ENCODE results near the gene EXO1.
"Not testable (repeated sequence)": the region's sequence is repeated elsewhere in the genome, so short reads cannot be mapped to it uniquely, and the experiment has no call there.

Gene EXO1

DNA sequence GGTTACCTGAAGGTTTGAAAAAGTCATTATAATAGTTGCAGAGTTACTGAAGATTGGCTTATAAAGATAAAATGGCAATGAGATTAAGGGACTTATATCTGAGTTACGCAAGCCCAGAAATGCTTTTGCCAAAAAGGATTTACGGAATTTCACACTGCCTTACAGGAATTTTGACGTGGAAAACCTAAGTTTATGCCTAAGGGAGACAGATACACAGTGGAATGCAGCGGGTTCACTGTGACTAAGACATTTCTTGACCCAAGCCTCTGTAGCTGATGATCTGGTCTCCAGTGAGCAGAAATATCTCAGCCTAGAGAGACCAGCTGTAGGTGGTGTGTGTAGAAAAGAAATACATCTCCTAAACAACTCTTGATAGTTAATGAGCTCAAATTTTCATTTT lies 10.1 kb upstream of the EXO1 start:
- no peak for DNase-seq

DNA sequence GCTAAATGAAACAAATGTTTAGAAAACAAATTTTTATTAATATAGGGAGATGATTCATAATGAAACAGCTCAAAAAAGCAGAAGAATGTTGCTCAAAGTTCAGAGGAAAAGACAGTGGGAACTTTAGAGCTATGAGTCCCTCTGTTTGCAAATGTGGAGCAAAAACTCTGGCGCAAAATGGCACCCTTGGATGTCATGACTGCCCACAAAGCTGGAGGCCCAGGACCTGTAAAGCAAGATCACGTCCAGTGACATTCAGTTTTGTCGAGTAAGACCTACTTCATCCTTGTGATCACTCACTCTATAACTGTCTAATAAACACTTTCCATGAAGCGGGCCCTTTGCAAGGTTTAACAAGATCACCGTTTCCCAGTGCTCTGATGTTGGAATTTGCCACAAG lies 9.1 kb upstream of the EXO1 start:
- DNase-seq: no peak

DNA sequence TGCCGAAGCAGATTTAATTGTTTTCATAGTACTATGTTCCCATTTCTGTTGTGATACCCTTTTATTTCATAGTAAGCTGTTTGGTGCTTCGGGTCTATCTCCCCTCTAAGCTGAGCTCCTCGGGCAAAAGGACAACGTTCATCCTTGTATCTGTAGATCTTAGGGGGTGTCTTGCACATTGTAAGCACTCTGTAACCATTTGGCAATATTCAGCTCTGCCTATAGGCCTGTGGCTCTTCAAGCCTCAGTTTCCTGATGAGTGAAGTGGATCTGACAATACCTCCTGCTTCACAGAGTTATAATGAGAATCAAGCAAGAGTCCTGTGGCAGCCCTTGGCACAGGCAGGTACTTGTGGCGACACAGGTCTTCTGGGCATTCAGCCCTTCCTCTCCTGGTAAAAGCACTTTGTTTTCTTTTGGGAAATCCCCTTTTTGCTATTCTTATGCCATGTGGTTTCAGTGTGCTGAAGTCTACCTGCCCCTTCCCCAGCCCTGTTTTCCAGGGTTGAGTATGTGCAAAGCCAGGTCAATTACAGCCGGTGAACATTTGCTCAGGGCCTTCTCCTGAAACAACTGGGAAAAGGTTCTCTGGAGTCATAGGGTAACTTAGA lies 8.5 kb upstream of the EXO1 start:
- no peak for DNase-seq

DNA sequence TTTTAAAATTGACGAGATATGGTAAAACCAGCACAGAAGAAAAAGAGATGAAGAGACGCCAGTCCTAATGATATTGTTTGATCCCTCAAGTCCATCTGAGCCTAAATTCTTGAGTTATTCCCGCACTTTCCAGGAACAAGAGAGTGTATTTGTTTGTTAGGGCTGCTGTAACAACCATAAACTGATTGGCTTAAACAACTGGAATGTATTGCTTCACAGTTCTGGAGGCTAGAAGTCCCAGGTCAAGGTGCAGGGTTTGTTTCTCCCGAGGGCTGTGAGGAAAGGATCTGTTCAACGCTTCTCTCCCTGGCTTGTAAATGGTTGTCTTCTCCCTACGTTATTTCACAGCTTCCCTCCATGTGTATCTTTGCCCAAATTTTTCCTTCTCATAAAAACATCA lies 7.8 kb upstream of the EXO1 start:
- no peak for DNase-seq

DNA sequence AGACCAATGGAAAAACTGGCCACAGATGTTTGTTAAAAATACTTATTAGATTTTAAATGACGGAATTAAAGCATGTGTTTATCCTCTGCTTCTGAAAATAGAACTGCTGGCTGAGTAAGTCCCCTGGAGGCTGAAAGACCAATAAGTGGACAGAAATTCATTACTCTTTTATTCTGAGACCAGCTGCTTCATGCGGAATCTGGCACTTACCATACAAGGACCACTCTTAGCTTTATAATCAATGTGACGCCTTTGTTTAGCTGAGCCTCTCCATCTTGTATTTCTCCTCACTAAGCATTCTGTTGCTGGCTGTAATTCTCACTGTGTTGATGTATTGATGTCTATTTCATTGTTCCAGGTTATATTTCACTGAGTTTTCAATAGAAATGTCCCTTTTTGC lies 6.3 kb upstream of the EXO1 start:
- DNase-seq: no peak

DNA sequence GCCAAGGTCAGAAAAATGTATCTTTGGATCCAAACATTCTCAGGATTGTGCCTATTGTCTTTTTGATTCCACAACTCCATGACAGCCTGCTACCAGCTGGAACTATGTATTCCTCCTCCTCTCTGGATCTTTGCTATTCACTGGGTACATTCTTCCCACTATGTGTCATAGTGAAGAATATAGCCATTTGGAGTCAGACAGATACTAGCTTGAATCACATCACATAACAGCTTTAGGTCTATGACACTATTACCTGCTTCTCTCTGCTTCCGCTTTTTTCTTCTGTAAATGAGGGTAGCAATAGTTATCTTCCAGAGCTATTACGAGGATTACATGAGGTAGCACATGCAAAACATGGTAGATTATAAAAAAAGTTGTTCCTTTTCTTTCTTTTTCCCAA lies 5.4 kb upstream of the EXO1 start:
- DNase-seq: no peak

DNA sequence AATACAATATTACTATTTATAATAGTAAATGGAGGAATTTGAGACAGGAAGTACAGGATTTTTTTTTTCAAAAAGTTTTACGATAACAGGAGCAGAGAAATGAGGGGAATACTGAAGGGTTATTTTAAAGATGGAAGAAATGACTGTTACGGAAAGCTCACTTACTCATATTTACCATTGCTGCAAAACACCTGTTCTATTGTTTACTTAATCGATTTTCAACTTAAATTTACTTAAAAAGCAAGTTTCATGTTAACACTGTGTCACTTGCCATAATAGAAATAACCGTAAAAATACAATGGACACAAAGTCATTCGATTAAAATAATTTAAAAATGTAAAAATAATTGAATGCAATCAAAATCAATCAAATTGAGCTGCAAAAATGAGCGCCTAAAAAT lies 3.4 kb upstream of the EXO1 start:
- DNase-seq: no peak

DNA sequence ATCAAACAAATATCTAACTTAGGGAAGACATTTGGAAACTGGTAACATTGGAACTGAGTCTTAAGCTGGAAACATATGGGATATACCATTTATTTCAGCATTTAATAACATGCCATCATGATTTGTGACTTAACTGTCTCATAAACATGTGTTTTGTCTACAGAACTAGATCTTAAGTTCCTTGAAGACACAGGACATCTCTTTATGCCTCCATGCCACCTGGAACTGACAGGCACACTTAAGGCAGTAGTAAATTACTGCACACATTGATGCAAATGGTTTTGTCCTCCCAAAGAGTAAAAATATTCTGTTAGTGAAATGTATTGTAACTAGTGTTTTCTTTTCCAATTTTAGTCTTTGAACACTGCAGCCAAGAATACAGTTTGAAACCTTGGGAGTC lies 1.6 kb upstream of the EXO1 start:
- DNase-seq: no peak

DNA sequence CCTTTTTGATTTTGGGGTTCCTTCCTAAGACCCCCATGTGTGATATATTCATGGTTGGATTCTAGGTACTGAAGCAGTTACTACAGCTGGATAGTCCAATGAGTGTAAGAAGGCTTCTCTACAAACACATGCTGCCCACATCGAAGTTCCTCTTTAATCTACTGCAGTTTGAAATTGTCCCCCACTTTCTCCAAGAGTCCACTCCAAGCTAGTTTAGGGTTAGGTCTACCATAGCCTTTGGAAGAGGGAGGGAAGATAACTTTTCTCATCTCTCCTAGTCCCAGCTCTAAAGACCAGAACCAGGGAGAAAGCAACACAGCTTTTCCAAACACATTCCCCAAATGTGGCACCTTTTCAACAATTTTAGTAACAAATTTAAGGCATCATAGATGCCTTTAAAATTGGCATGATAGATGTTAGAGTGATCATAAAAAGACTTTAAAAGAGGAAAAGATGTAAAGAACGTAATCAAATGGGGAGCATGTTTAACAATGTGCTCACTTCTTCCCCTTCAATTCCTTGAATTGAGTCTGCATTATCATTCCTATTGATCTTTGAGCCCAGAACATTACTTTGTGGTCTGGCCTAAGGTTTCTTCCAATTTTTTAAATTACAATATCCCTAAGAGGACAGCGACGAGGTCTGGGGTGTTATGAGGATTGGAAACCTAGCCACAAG lies 1.0 kb upstream of the EXO1 start:
- DNase-seq: no peak

DNA sequence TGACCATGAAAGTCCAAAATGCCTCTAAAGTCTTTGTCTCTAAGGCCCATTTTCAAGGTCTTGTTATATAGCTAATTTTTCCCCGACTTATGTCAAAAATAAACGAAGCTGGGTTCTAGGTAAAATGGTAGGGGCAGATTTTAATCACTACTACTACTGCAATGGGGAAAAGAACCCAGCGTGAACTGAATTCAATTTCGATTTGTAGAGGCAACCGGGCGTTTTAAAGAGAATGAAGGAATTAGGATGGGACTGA lies 536 bp upstream of the EXO1 start:
- no peak for DNase-seq

DNA sequence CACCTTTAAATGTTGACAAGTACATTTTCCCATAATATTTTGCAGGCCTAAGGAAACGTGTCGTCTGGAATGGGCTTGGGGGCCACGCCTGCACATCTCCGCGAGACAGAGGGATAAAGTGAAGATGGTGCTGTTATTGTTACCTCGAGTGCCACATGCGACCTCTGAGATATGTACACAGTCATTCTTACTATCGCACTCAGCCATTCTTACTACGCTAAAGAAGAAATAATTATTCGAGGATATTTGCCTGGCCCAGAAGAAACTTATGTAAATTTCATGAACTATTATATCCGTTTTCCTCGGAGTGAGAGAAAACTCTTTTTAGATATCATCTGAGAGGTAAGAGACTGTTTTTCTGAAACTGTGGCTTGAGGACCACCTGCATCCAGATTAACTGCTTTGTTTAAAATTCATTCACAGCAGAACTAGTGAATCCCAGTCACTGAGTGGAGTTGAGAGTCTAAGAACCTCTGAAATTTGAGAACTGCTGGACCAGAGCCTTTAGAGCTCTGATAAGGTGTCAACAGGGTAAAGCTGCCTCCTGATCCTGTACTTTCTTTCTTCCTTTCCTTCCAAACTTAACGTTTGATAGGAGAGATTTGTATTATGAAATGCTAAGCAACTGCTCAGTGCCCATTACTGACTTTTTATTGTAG lies 811 bp downstream of the EXO1 start:
- no peak for DNase-seq

DNA sequence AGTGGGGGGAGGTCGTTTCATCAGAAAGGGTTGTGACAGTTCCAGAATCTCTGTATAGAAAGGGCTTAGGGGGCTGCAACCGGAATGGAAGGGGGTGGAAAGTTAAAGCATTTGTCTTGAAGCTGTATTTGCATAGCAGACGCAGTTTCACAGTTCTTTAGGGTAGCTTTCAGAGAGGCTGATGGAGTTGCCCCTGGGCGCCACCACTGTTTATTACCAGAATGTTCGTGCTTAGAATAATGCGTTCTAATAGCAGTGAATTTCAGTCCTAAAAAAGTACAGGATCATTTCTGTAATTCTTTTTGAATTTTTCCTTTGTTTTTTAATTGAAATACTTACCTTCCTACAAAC lies 1.3 kb downstream of the EXO1 start:
- DNase-seq: no peak

DNA sequence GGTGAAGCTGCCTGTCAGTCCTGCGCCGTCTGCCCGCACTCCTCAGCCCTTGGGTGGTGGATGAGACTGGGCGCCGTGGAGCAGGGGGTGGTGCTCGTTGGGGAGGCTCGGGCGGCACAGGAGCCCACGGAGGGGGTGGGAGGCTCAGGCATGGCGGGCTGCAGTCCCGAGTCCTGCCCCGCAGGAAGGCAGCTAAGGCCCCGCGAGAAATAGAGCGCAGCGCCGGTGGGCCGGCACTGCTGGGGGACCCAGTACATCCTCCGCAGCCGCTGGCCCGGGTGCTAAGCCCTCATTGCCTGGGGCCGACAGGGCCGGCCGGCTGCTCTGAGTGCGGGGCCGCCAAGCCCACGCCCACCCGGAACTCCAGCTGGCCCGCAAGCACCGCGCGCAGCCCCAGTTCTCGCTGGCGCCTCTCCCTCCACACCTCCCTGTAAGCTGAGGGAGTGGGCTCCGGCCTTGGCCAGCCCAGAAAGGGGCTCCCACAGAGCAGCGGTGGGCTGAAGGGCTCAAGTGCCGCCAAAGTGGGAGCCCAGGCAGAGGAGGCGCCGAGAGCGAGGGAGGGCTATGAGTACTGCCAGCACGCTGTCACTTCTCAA lies 7.6 kb downstream of the EXO1 start:
- DNase-seq: not testable (repeated sequence)

DNA sequence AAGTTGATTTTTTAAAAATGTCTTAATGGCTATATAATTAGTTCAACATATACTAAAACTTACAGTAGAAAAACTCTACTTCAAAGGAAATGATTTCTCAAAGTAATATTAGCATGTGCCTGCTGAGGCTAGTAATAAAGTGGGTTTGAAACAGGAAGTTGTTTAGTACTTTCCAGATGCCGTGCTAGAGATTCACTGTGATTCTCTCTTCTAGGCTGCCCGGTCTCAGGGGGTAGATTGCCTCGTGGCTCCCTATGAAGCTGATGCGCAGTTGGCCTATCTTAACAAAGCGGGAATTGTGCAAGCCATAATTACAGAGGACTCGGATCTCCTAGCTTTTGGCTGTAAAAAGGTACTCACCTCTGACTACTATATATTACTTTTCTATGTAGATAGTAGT lies 9.1 kb downstream of the EXO1 start:
- no peak for DNase-seq

DNA sequence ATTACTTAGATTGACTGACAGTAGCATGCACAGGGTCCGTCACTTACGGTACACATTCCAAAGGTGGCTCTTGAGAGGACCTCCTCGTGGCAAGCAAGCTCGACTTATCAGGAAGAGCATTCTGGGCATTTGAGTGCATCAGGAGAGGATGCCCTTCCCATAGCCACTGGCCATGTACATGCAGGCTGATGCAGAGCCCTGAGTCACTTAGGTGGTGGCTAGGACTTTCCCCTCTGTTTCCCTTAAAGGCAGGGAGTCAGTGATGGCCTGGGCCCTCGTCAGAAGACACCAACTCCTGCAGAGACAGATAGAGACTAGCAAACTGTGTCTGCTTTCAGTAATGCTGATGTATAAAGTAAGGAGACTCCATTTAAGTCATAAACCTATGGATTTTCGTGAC lies 12.9 kb downstream of the EXO1 start:
- no peak for DNase-seq

DNA sequence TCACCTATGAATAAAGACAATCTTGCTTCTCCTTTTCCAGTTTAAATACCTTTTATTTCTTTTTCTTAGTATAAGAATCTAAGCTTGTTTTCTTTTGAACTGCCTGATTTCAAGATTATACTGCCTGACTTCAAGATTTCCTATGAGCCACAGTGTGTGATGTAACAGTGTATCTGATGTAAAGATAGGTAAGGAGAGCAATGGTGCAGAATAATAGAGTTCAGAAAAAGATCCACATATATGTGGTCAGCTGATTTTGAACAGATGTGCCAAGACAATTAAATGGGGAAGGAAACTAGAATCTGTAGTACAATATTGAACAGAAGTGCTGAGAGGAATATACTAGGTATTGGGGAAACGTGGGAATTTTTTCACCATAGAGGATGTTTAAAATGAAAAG lies 21.0 kb downstream of the EXO1 start:
- no peak for DNase-seq

DNA sequence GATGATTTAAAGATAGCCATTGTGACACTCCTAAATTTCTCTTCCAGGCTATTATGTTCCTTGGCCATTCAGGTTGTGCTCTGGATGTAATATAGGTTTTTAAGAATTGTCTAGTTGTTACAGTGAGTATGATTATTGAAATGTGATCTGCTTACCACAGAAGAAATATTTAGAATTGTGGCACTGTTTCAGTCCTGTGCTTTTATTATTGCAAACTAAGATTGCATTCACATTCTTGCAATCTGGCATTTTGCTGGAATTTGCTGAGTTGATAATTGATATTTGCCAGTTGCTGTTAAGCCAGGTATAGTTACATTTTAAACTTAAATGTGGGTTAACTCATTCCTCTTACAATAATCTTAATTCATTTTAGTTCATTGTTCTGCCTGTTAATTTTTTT lies 22.3 kb downstream of the EXO1 start:
- DNase-seq: no peak

DNA sequence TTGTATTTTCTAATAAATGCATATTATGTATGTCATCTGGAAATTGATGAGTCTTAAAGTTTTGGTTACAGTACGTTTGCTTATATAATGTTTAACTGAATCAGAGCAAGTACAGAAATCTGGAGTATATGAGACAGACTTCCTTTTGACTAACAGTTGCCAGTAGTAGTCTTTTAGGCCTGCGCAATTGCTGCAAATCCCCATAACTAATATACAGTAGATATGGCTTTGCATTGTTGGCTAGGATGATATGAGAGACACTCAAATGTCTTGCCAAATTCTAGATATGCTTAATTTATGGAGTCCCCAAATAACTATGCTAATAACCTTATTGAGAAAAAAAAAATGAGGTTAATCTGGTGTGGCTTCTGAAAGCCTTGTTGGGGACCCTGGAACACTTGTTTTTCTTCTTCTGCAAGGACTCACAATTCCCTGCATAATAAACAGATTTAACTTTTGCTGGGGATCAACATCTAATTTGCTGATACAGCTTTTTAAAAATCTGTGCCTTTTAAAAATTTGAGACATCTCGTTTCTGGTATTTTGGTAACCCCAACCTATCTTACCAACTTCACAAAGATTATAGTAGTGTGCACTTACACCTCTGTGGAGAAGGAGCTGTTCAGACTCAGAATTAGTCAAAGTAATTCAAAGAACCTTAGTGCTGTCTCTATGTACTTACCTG lies 22.9 kb downstream of the EXO1 start:
- DNase-seq: no peak

DNA sequence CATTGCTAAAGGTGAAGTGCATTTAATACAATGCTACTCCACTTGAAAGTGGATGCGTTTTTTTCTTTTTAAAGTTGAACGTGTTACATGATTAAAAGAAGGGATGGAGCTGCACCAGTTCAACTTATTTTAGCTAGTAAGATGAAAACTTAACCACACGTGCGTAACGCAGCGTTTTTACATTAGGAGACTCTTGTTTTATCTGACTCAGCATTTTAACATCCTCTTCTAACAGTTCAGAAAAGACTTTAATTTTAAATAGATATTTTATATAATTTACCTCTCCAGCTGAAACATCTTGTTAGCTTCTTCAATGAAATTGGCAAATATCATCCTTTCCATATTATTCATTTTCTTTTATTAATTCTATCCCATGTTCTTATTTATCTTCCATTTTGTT lies 33.4 kb downstream of the EXO1 start:
- DNase-seq: no peak

DNA sequence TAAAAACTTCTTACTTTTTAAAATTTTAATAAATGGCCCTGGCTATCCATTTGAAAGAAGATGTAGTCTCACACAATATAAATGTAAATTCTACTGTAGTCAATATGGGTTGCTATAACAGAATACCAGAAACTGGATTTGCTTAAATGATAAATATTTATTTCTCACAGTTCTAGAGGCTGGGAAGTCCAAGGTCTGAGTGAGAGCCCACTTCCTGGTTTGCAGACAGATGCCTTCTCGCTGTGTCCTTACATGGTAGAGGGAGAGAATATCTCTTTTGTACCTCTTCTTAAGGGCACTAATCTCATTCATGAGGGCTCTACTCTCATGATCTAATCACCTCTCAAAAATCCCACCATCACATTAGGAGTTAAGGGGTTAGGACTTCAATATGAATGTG lies 35.2 kb downstream of the EXO1 start:
- DNase-seq: no peak

DNA sequence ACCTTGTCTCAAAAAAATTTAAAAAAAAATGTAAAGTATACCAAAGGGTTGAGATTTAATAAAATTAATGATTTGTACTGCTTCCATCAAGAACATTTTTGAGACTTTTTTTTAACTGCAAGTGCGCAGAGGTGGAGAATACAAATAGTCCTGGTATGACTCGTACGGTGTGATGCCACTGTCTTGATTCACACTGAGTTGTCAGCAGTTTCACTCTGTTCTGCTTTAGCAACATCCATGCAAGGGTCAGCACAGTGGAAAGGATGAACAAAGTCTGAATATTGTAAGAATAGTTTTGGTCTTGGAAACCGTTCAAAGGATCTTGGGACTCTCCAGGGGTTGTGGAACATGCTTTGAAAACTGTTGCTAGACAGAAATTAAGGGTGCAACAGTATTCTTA lies 40.2 kb downstream of the EXO1 start:
- DNase-seq: no peak

DNA sequence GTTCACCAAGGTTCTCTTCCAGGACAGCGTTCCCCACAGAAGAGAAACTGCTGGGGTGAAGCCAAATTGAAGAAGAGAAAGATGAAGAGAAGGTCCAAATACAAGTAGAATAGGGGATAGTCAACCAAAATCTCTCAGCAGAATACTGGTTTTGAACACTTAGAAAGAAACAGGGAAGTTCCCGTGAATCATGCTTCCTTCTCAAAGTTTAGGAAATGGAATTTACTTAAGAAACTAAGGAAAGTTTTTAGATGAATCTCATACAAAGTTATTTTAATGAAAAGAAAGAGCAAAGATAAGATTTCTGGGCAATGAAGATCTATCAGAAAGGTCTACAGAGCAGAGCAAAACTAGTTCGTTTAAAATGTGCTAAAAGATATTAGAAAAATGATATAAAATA lies 43.3 kb downstream of the EXO1 start:
- DNase-seq: no peak

DNA sequence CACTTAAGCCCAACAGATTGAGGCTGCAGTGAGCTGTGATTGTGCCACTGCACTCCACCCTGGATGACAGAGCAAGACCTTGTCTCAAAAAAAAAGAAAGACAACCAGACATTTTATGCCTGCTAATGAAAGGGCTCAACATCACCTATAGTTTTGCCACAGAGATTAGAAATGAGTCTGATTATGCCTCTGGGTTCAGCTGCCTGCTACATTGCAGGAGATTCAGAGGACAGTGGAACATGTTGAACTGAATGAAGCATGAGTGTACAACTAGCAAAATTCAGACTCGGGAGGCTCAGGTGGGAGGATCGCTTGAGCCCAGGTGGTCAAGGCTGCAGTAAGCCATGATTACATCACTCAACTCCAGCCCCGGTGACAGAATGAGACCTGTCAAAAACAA lies 46.0 kb downstream of the EXO1 start:
- DNase-seq: no peak

DNA sequence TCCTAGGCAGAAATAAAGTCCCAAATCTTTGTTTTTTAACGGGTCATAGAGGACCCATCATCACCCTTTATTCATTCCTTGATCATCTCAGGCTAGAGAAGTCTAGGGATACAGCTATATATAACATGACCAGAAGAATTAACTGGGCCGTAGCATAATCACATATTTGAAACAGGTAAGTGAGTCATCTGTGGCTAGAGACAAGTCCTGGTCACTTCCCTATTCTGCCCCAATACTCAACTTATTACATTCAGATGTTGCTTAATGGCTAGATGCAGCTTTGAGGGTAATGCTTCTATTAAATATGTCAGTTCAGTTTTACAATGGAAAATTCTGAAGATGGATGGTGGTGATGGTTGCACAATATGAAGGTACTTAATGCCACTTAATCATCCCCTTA lies 47.0 kb downstream of the EXO1 start:
- DNase-seq: no peak

DNA sequence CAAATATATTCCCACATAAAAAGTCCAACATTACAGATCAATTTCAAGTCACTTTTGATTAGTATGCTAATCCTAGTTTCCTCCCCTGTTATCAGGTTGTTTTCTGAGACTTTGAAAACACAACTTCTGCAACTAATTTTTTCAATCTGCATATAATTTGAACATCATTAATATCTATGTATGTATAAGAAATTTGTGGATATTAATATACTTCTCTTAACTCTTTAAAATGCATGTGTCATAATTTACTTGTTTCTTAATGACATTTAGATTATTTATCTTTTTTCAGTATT lies 48.6 kb downstream of the EXO1 start:
- no peak for DNase-seq

Data from stimulated activated CD4-positive, alpha-beta T cell treated with anti-CD3 and anti-CD28 coated beads, Interleukin-1b, Interleukin-23, amount 100 ng/mL, for 48 hours (primary cell).